Endometrium (tissue), 2 donors: Measurements from ENCODE around the gene ALDH1B1.

Experiments used
- FAIRE-seq: peaks from 2 replicates; lab custom pipeline; 2012; peaks lifted over from hg19 to GRCh38; lab: Jason Lieb, UNC
- donor health status: control.
- donor health status: control.

Gene ALDH1B1

DNA sequence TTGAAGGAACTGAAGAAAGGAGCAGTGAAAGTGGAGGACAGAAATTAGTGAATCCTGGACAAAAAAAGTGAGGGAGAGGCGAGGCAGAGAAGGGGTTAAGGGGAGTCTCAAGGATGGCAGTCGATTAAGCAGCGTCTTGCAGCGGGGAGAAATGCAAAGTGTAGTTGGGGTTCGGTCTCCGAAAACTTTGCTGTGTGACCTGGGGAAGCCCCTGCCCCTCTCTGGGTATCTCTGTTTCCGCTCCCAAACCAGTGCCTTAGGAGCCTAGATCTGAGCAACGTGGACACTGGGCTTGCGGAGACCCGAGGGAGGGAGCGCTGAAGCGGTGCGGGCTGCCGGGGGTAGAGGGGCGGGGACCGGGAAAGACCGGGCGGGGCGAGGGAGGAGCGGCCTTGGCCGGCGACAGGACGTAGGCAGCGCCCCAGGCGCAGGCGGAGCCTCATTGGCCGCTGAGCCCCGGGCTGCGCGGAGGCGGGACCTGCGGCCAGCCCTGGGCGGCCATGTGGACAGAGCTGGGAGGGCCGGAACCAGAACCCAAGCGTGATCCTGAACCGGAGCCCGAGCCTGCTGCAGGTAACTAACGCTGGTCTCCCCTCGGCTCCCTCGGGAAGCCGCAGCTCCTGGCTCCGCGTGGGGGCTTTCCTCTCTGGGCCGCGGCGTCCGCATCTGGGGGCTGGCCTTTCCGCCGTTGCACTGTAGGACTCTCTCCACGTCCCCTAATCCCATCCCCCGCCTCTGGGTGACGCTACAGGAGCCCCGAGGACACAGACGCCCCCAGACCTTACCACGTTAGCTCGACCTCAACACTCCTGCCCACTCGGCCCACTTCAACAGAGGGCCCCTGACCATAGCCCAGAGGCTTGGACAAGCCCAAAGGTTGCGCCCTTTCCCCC is at the start of gene ALDH1B1:
Gene ALDH1B1, plus strand, starts transcription at position 468 of the 893 bp plus-strand sequence. CDS start 3,047 bp downstream, outside the sequence.
- no peak for FAIRE-seq

DNA sequence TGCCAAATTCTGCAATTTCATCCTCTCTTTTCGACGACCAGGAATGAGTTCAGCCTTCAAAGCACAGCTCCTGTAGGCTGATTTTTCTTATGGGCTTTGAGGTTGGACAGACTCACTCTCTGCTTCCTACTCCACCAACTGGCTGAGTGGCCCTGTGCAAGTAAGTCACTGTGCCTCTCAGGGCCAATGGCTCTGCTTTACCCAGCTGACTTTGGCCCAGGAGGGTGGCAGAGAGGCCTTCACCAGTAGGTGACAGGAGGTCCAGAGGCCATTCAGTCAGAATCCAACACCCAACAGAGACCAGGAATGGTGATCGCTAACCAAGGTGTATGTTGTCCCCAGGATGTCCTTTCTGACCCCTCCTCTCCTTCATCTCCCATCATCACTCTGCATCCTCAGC is 49.5 kb upstream of the ALDH1B1 start:
- no peak for FAIRE-seq

DNA sequence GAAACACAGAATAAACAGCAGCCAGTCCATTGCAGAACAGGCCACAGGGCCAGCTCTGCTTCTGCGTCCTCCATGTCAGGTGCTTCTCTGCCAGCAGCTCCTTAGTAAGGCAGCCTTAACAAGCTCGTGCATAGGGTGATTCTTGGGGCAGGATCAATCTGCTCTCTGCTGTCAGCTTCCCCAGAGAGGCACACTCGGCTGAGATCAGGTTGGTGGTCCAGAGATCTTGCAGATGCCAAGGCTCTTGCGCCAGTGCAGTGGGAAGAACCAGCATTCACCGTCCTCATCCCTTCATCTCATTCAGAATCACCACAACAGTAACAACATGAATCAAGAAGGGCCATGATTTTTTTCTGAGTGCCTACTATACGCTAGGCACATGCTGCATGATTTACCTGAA is 49.0 kb upstream of the ALDH1B1 start:
- FAIRE-seq: no peak

DNA sequence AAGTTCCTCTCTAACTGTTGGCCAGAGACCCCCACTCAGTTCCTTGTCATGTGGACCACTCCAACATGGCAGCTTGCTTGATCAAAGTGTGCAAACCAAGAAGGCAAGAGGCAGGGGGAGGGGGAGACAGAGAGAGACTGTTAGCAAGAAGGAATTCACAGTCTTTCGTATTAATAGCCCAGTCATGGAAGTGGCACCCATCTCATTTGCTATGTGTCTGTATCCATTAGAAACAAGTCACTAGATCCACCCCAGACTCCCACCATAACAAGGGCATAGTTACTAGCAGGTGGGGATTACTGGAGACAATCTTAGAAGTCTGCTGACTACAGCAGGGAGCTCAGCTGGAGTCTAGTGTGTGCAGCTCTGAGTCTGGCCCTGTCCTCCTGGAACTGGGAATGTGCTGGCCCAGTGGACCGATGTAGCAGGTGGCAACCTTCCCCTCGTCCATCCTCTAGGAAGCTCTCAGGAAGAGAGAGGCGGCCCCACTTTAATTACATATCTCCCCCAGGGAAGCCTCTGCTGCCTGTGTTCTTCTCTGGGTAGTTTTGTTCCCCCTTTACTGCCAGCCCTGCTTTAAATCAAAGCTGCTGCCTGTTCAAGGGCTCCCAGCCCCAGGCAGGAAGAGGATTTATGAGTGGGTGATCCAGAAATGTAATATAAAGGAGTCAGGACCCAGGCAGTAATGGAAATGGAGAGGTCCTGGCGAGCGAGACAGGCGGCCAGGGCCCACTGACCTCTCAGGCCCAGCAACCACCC is 47.8 kb upstream of the ALDH1B1 start:
- no peak for FAIRE-seq

DNA sequence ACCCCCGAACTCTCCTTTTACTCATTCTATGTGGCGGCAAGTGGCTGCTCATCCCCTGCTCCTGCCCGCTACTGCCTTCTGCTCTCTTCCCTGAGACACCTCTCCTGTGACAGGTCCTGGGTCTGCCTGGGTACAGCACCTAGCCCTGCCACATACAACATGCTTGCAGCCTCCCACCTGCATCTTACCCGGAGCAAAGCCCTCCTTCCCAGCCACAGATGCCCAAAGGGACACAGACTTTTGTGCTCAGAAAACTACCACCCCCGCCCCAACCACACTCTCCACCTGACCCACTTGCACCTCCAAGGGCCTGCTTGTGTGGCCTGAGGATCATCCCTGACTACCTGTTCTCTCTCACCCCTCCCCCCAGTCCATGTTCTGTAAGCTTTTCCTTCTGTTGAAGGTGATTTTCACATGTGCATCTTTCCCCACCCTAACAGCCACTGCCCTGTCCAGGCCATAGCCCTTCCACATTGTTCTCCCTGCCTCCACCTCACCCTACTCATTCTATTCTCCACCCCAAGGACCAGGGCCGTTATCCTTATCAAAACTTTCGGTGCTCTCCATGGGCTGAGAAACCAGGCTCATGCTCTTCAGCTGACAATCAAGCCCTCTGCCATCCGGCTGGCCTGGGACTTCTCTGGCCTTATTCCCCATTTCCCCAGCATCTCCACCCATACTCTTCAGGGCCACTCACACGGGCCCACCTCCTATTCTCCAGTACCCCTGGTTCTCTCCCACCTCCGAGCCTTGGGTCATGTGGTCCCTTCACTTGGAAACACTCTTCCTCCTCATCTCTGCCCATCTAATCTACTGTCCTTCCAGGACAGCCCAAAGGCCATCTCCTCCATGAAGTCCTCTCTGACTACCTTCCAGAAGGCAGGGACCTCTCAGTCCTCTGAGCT is 46.4 kb upstream of the ALDH1B1 start:
- no peak for FAIRE-seq

DNA sequence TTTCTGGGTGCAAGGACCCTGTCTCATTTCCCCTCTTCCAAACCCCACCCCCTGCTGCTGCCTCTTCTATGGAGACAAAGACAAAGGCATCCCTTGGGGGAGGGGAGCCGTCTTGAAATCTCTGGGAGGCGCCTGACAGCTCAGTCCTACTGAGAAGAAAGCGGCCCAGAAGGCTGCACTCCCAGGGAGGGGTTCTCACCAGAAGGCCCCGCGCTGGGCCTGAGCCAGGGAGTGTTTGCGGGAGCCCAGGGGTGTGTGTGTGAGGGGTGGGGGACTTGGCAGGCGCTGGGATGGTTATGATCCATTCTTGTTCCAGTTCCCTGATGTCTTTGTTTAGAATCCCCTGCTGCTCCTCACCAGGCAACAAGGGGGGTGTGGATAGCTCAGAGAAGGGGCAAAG is 45.7 kb upstream of the ALDH1B1 start:
- no peak for FAIRE-seq

DNA sequence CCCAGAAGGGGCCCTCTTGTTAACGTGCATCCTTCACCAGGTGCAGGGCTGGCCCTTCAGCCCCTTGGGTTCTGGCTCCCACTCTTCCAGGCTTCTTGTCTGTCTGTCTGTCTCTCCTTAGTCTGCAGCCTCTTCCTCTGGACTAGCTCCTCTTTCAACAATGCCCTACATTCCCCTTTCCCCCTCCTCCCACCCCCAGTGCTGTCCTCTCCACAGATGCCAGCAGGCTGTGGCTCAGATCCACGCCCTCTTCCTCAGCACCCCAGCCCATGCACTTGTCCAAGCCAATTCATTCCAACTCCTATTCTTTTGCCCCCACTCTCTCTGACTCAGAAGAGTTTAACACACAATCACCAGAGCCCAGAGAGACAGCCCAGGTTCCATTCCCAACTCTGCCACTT is 45.2 kb upstream of the ALDH1B1 start:
- no peak for FAIRE-seq

DNA sequence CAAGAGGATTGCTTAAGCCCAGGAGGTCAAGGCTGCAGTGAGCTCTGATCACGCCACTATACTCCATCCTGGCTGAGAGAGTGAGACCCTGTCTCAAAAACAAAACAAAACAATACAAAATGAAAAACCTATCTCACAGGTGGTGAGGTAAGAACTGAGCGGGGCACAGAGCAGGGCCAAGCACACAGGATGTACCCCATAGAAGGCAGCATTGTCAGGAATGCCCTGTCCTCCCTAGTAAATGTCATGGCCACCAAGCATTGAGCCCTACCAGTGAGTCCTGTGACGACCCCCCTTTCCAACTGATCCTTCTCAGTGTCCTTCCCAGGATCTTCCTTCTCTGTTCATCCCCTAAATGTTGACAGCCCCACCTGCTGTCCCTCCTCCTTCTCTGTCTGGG is 44.6 kb upstream of the ALDH1B1 start:
- FAIRE-seq: no peak

DNA sequence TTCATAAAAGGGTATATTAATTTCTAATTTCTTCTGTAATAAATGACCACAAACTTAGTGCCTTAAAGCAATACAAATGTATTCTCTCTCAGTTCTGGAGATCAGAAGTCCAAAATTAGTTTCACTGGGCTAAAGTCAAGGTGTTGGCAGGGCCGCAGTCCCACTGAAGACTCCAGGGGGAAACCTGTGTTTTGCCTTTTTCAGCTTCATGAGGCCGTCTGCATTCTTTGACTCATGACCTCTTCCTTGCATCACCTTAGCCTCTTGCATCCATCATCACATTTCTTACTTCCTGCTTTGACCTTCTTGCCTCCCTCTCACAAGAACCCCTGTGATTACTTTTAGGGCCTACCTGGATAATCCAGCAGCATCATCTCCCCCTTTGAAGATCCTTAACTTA is 42.0 kb upstream of the ALDH1B1 start:
- no peak for FAIRE-seq

DNA sequence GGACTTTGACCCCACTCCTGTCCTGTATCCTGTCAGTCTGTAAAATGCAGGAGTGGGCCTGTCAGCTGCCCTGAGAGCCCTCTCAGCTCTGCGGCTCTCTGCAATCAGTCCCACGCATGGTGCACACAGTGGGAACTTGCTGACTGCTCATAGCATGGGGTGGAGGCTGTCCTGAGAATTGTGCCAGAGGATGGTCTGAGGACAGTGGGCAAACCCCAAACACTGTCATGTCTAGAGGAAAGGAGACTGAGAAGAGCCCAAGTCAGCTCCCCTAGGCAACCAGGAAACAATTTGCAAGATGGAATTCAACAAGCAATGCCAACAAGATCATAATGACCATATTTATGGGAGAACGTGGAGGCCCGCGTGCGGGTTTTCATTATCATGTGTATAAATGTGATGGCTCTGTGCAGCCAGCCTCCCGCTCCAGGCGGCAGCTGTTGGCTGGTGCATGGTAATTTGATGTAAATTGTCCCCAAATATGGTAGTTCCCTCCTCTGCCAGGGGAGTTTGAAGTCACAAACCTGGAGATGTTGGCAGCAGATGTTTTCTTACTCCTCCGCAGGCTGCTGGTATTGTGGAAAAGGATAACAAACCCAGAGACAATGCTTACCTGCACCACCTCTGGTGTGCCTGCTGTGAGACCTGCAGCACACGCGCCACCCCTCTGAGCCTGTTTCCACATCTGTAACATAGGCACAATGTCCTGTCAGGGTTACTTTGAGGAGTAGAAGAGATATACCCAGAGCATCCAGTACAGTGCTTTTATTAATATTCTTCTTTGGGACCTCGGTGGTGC is 39.8 kb upstream of the ALDH1B1 start:
- FAIRE-seq: no peak

DNA sequence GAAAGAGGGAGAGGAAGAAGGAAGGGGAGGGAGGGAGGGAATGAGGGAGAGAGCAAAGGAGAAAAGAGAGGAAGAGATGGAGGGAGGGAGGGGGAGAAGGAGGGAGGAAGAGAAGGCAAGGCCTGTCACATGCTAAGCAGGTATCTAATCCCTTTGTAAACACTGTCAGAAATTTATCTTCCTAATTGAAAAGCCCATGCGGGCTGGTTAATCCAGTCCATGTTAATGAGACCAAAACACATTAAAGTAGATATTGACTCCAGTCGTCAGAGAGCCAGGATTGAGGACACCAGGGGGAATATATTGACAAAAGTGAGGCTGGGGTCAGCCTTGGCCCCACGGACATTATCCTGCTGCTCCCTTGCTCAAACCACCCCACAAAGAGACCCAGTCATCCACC is 37.4 kb upstream of the ALDH1B1 start:
- FAIRE-seq: no peak

DNA sequence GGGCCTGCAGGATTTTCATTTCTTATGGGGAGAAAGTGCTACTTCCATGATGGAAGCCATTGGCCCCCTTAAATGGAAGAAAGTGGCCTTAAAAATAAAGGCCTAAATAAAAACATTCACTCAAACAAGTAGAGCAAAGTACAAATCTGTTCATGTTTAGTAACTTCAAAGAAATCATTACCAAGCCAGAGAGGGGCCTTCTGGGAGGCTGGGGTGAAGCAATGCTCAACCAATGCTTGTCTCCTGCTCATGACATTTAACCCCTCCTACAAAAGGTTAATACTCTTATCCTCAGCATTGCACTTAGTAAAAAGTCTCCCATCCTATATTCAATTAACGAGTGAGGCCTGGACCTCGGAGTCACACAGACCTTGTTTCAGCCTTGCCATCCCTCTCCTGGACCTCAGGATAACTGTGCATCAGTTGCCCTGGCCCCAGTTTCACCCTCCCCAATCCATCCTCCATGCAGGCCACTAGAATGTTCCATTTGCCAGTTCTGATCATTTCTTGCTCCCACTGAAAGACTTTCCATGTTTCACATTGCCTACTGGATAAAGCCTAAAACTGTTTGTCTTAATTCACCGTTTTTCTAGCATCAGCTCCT is 36.9 kb upstream of the ALDH1B1 start:
- FAIRE-seq: no peak

DNA sequence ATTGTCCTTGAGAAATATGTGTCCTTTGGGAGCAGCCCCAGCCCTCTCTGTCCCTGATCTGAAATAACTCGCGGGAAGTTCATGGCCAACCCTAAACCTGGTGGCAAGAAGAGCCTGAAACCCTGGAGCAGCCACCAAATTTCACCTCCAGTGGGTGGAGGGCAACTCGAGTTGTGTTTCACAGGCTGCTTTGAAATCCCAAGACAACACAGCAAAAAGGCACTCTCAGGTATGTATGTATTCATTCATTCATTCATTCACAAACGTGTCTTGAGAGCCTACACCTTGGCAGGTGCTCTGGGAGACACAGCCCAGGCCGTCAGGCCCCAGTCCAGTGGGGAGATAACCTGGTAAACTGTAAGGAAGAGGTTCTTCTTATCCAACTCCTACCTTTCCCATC is 35.7 kb upstream of the ALDH1B1 start:
- FAIRE-seq: no peak

DNA sequence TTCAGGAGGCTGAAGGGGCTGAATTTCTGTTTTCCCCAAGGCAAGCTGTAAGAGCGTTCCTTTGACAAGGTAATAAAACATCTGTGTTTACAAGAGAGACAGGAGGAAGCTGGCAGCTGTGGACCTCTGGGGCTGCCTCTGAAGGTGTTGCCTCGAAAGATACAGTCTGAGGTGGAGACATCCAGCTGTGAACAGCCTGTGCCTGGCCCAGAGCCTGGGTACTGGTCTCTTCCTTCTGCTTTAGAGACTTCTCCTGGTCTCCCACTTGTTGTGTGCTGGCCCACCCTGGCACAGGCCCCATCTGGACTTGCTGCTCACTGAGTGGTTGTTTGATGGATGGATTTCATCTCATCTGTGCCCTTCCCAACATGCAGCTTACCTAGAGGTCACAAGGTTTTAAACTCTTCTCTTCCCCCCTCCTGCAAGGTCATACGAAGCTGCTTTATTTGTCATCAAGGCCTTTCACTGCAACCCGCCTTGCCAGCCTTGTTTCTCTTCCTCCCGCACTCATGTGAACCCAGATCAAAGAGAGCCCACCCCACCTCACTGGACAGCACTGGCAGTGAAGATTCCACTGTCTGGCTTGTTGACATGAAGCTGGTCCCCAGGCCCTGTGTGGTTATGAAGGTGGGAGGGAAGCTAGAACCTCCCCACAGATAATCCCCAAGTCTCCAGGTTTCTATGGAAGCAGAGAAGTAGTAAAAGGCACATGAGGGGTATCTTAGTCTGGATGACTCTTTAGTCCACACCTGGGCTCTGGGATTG is 35.0 kb upstream of the ALDH1B1 start:
- no peak for FAIRE-seq

DNA sequence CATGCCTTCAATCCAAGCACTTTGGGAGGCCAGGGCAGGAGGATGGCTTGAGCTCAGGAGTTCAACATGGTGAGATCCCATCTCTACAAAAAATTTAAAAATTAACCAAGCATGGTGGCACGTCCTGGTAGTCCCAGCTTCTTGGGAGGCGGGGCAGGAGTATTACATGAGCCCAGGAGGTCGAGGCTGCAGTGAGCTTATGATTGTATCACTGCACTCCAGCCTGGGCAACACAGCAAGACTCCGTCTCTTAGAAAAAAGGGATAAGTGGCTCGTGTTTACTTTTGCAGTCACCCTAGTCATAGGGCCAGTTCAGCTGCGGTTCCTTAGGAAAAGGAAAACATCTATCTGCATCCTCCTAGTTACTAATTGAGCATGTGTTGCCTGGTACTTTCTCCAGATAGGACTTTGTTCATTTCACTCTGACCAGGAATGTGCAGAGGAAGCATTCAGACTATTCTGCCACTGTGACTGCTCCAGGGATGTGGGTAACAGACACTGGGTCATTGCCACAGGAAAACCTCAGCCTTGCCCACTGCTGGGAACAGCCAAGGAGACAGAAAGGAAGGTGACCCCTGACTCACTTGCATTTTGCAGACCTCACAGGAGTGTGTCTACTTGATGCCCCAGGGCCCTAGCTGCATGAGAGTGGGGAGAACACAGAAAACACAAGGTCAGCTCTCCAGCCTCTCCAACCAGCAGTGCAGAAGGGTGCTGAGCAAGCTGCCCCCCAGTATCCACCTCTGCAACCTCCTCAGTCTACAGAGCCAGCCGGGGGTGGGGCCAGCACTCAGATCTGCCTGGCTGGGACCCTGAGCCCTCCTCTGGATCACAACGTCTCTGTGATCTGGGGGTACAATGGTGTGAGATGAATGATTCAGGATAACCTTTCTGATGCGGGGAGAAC is 33.9 kb upstream of the ALDH1B1 start:
- no peak for FAIRE-seq

DNA sequence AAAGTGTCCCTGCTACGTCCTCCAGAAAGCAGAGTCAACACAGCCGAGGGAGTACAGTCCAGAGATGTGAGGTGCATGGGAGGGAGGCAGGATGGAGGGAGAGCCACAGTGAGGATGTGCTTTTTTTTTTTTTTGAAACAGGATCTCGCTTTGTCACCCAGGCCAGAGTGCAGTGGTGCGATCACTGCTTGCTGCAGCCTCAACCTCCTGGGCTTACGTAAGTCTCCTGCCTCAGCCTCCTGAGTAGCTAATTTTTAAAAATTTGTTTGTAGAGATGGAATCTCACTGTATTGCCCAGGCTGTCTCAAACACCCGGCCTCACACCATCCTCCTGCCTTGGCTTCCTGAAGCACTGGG is 33.2 kb upstream of the ALDH1B1 start:
- FAIRE-seq: no peak

DNA sequence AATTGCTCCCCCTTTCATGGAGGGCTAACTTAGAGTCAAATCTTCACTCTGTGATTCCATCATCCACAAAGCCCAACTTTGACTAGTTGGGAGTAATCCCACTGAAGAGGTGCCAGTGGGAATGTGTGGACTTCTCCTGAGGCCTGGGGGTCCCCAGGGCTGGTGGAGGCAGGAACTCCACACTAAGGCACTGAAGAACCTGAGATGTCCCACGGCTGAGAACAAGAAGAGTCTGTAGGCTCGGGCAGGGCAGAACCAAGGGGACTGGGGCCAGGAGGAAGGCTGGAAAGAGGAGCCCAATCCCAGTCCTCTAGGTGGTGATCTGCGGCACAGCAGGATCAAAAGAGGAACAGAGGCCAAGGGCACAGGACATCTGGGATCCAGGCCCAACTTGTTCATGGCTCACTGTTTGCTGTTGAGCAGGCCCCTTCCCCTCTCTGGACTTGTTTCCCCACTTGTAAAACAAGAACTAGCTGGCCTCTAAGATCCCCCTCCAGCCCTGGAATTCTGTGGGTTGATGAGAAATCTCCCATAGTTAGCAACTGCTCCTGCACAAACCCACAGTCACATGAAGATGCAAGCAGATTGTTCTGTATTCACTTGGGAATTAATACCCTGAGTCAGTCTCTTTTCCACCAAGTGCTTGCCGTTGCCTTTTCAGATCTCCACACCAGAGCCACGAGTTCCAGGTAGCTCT is 32.7 kb upstream of the ALDH1B1 start:
- no peak for FAIRE-seq

DNA sequence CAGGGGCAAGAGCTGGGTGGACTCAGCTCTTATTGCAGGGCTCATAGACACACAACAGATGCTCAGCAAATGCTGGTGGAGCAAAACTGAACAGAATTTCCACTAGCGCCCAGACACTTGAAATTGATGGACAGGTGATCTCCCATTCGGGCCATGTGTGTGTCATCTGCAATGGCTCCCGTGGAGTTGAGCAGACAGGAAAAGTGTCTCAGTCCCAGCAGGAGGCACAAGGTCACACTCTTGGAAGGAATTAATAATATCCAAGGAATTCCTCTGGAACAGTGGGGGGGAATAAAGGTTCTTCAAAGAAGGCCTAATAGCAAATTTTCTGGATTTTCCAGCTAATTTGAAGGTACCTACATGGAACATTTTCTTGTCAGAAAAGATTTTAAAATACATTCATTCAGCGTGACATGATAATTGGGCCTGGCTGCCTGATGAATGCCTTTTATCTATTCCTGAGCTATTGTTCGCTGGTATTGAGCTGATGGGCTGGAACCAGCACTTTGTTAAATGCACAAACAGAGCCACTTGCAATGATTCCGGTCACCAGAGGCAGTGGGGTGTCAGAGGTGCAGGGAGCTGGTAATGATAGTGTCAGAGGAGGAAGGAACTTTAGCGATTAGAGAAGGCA is 31.5 kb upstream of the ALDH1B1 start:
- no peak for FAIRE-seq
